Neural progenitor cell (in vitro differentiated cells): ENCODE results near the gene ZNG1C.
"Not testable (repeated sequence)": the region's sequence is repeated elsewhere in the genome, so short reads cannot be mapped to it uniquely, and the experiment has no call there.

ENCODE experiments used
- CTCF ChIP-seq: fragments of 200-600 bp; sonication (generic); IDR thresholded peaks from 2 replicates; pipeline ENCODE4 v1.5.1; 2017; ENCODE audit warnings: antibody characterized with exemption, mild to moderate bottlenecking
- EZH2phosphoT487 ChIP-seq: fragments of 200-600 bp; sonication (generic); IDR thresholded peaks from 2 replicates; pipeline ENCODE4 v1.6.1; 2017; ENCODE audit warnings: antibody characterized with exemption

GRCh38 chr9:68242437-68242836 is 654 bp downstream of the ZNG1C start:
- TF ChIP-seq CTCF, EZH2phosphoT487: not testable (repeated sequence)
